Ectodermal cell (in vitro differentiated cells): Measurements from ENCODE around the gene MOB3B.

Source experiments
- H3K27ac ChIP-seq: 2 replicates; pipeline ENCODE4 v1.7.0; 2013; ENCODE audit warnings: mild to moderate bottlenecking, low read depth, low read length; ENCODE audit not compliant: insufficient read depth, poor library complexity, severe bottlenecking
- H3K27me3 ChIP-seq: 2 replicates; pipeline ENCODE4 v1.7.0; 2013; ENCODE audit warnings: mild to moderate bottlenecking, low read length; ENCODE audit not compliant: insufficient read depth, control insufficient read depth, poor library complexity, severe bottlenecking
- H3K36me3 ChIP-seq: one replicate; pipeline ENCODE4 v1.7.0; 2013; ENCODE audit warnings: low read length; ENCODE audit not compliant: control insufficient read depth, insufficient read depth
- H3K4me1 ChIP-seq: one replicate; pipeline ENCODE4 v1.7.0; 2013; ENCODE audit warnings: low read length; ENCODE audit not compliant: control insufficient read depth, insufficient read depth
- H3K4me3 ChIP-seq: 2 replicates; pipeline ENCODE4 v1.7.0; 2013; ENCODE audit warnings: low read depth, low read length, control low read depth; ENCODE audit not compliant: insufficient read depth
- H3K9me3 ChIP-seq: 2 replicates; pipeline ENCODE4 v1.7.0; 2013; ENCODE audit warnings: mild to moderate bottlenecking, low read length, moderate library complexity; ENCODE audit not compliant: control insufficient read depth
- WGBS, 2 experiments: methylation state at CpG; one replicate each; pipeline ENCODE4 v1.1.7; 2013; ENCODE audit warnings: missing lambda C conversion rate in 2 of 2; 5-methylcytosine and 5-hydroxymethylcytosine counted together

MOB3B gene

DNA sequence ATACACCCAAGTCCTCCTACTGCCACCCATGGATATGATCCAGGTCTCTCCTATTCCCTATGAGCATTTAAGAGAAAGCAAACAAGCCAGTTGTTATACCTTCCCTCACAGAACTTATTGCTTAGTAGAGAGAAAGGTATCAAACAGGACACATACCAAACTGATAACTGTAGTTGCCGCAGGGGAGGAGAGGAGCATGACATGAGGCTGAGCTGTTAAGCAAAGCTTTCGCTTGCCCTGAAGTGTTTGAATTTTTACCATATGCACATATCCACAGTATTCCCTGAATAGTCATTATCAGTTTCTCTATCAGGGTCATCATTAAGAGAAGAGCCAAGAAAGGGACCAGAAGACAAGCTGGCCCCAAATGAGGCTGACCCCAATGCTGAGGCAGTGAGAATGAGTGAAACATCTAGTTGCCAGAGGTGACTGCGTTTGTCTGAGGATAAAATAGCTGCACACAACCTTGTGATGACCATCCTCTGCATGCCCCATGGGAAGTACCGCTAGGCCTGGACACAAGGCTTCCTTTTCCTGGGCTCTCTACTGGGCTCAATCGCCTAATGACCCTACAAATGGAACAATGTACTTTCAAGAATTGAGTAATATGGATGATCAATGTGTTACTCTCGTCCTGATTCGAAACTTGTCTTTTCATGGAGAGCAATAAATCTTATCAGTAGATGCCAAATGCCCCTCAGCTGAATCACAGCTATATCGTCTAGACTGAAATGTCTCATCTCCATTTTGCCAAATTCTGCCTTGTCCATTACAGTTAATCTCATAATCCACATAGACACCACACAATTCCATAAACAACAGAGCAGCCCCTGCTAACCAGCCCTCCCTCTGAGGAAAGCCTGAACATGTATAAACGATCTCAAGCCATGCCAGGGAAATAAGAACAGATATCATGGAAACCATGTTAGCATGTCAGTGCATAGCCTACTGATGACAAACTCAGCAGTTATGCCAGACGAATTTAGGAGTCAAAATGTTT lies 9.8 kb downstream of the MOB3B start:
- H3K27me3 ChIP-seq: no peaks in the 10 kb centered on the region
- WGBS, 2 experiments: 93% methylated on average over 10 of the region's 10 CpGs
- H3K4me1 ChIP-seq: no peaks in the 10 kb centered on the region
- H3K9me3 ChIP-seq: no peaks in the 10 kb centered on the region
- H3K27ac ChIP-seq: no peak overlapping the region
- no peak overlapping the region for H3K4me3 ChIP-seq
- no peaks in the 10 kb centered on the region for H3K36me3 ChIP-seq

DNA sequence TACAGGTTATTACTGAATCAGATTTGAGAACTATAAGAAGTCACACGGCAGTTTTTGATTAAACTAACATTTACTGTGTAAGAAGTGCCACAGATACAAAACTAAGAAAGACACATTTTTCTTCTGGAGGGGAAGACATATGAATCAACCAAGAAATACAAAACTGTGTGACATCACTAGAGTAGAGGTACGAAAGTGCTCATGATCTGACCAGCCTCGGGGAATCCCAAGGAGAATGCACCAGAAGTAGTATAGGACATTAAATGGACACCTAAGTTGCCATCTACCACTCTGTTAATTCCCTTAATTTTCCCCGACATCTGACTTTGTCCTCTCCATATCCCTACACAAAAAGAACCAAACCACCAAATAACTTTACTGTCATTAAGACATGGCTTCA lies 10.8 kb downstream of the MOB3B start:
- Histone ChIP-seq H3K27ac (no peak overlapping the region), H3K9me3 (no peaks in the 10 kb centered on the region)
- WGBS, 2 experiments: 86 to 97% methylated on average over 3 to 4 of the region's 4 CpGs

DNA sequence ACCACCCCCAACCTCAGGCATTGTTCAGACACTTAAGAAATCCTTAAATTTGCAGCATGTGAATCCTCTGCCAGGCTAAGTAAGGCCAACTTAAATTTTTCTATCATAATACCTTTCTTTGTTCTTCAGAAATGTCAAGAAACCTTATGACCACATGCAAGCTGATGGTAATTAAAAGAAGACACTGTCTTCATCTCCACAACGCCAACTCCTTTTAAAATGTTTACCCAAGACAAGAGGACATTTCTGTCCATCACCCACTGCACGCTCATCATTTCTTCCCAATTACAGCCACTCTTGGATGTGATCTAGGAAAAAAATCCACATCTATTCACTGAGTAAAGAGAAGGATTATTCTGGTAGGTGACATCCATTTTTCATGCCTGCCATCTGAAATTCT lies 11.6 kb downstream of the MOB3B start:
- Histone ChIP-seq H3K27me3 (no peaks in the 10 kb centered on the region), H3K4me3 (no peak overlapping the region), H3K4me1 (no peaks in the 10 kb centered on the region), H3K27ac (no peak overlapping the region), H3K36me3 (no peaks in the 10 kb centered on the region), H3K9me3 (no peaks in the 10 kb centered on the region)
- 94 to 97% methylated on average over 2 of the region's 2 CpGs for WGBS, 2 experiments

More for the DNA sequence above, 10.8 kb downstream of the MOB3B start:
- Histone ChIP-seq H3K36me3 (no peaks in the 10 kb centered on the region), H3K4me1 (no peaks in the 10 kb centered on the region), H3K27me3 (no peaks in the 10 kb centered on the region), H3K4me3 (no peak overlapping the region)

DNA sequence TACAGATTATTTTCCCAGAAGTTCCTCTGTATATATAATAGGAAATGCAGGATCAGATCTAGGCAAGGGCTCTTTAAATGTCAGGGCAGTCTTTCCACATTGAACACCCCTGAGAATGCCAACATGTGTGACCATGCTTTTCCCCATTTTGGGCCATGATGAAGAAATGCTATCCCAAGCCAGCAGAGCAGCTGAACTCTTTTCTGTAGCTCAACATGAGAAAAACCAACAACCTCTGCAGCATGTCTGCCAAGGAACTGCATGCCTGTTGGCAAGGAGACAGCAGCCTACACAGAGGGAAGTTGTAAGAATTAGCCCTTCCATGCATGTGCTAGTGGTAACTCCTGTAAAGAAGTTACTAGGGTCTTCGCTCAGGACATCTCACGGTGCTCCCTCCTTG lies 15.1 kb downstream of the MOB3B start:
- H3K27me3 ChIP-seq: no peaks in the 10 kb centered on the region
- WGBS, 2 experiments: 94 to 98% methylated on average over 2 of the region's 2 CpGs
- no peaks in the 10 kb centered on the region for H3K9me3 ChIP-seq
- H3K4me1 ChIP-seq: no peaks in the 10 kb centered on the region
- no peak overlapping the region for H3K4me3 ChIP-seq
- H3K36me3 ChIP-seq: no peaks in the 10 kb centered on the region
- no peak overlapping the region for H3K27ac ChIP-seq

DNA sequence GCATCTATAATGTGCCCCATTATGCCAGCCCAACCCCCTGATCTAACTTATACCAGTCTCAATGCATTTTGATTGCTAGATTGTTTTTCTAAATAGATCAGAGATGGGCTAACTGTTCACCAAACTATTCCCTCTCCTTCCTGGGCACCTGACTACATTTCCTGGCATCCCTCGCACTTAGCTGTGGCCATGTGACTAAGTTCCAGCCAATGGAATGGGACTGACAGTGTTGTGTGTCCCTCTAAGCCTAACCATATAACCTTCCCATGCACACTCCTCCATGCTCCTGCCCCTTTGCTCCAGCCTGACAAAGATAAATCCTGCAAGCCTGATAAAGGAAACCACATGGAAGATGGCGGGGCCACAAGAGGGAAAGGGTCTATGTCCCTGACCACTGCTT lies 17.8 kb downstream of the MOB3B start:
- no peaks in the 10 kb centered on the region for H3K36me3 ChIP-seq
- no peaks in the 10 kb centered on the region for H3K9me3 ChIP-seq
- H3K27ac ChIP-seq: no peak overlapping the region
- no peaks in the 10 kb centered on the region for H3K27me3 ChIP-seq
- H3K4me3 ChIP-seq: no peak overlapping the region
- no peaks in the 10 kb centered on the region for H3K4me1 ChIP-seq
- WGBS, 2 experiments: 92 to 98% methylated on average over 2 of the region's 2 CpGs

DNA sequence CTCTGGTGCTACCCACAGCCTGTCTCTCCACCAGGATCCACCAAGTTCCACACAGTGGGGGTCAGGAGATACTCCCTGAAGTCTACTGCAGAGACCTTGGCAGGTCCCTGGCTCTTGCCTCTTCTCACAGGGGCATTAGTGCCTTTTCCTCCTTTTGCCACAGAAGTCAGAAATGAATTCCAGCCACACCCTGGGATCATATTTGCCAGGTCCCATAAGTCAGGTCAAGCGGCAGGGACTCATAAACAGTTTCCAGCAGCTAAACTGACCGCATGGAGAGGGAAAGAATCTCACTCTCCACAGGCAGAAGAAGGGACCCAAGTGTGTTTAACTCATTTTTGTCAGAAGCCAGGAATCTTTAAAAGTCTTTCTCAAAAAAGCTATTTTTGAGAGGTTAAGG lies 18.8 kb downstream of the MOB3B start:
- Histone ChIP-seq H3K9me3 (no peaks in the 10 kb centered on the region), H3K27ac (no peak overlapping the region), H3K4me3 (no peak overlapping the region), H3K4me1 (no peaks in the 10 kb centered on the region), H3K36me3 (no peaks in the 10 kb centered on the region), H3K27me3 (no peaks in the 10 kb centered on the region)
- WGBS, 2 experiments: 93 to 97% methylated on average over 2 of the region's 2 CpGs

DNA sequence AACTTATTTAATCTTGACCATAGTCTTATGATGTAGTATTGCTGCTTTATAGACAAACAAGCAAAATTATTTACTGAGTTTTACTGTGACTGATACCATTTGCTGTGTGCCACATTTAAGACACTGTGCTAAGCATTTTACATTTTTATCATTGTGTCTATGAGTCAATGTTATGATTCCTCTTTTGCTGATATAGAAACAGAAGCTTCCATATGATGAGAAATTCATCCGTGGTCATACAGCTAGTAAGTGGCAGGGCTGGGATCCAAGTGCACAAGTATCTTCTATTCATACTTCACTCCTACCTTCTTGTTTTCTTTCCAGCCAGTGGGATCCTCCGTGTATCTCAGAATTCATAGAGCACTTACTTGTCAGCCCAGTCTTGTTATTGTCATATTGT lies 22.6 kb downstream of the MOB3B start:
- Histone ChIP-seq H3K4me3 (no peak overlapping the region), H3K9me3 (no peaks in the 10 kb centered on the region), H3K27ac (no peak overlapping the region), H3K4me1 (no peaks in the 10 kb centered on the region), H3K36me3 (no peaks in the 10 kb centered on the region), H3K27me3 (no peaks in the 10 kb centered on the region)
- 68 to 74% methylated on average over 2 of the region's 2 CpGs for WGBS, 2 experiments

DNA sequence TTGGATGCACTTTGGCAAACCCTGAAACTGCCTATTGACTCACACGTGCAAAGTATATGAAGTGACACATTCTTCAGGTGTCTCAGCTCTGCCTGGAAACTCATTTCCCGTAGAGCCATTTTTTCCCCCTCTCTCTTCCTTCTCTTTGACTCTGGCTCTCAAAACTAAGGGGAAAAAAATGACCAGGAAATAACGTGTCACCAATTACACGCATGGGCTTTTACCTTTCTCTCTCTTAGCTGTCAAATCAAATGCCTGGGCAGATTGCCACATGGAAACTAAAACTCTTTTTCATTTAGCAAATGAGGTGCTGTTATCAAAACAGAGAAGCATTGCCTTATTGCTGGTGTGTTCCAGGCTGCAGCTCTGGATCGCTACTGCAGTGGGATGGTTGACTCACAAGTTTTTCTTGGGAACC lies 23.9 kb downstream of the MOB3B start:
- Histone ChIP-seq H3K36me3 (no peaks in the 10 kb centered on the region), H3K4me1 (no peaks in the 10 kb centered on the region), H3K4me3 (no peak overlapping the region), H3K27me3 (no peaks in the 10 kb centered on the region), H3K9me3 (no peaks in the 10 kb centered on the region), H3K27ac (no peak overlapping the region)
- 91% methylated on average over 5 of the region's 5 CpGs for WGBS, 2 experiments

DNA sequence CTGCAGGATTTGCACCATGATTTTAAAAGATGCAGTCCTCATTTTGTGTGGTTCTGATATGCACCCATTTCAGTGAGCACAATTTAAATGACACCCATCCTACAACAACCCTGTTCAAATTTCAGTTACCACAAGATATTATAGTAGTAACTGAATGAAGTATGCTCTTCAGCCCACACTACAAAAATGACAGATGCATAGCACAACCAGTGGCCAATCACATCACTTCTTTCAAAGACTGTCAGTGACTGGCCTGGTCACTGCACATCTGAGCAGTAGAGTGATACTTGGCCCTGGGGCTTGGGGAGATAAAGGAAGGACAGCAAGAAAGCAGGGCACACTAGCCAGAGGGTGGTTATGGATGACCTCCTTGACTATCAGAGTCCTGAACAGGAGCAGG lies 25.4 kb downstream of the MOB3B start:
- H3K4me1 ChIP-seq: peaks cover 3% of the 10 kb centered on the region
- H3K27ac ChIP-seq: no peak overlapping the region
- H3K4me3 ChIP-seq: no peak overlapping the region
- H3K27me3 ChIP-seq: no peaks in the 10 kb centered on the region
- H3K36me3 ChIP-seq: no peaks in the 10 kb centered on the region
- H3K9me3 ChIP-seq: no peaks in the 10 kb centered on the region

DNA sequence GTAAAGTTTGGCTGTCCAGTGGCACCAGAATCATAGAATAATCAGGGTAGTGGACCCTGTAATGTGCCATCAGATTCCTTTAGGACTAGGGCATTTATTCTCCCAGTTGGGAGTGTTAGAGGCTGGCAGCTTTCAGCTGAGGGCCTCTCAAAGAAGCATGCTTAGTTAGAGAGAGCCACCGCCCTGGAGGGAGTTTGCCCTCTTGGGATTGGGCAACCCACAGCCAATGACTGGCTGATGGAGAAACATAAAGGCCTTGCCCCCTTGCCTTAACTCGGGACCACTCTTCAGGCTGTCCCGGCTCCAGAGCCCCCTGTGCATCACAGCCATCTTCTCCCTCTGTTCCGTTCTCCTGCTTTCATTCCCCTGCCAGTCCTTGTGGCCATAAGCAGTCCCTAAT lies 26.0 kb downstream of the MOB3B start:
- Histone ChIP-seq H3K36me3 (no peaks in the 10 kb centered on the region), H3K9me3 (no peaks in the 10 kb centered on the region), H3K27me3 (no peaks in the 10 kb centered on the region), H3K4me1 (peaks cover 3% of the 10 kb centered on the region), H3K4me3 (no peak overlapping the region), H3K27ac (no peak overlapping the region)
- 75 to 81% methylated on average over 4 of the region's 4 CpGs for WGBS, 2 experiments
